ENCODE data around the gene LRRC37A3.
"Not testable (repeated sequence)": the region's sequence is repeated elsewhere in the genome, so short reads cannot be mapped to it uniquely, and the experiment has no call there.

LRRC37A3 gene

GRCh38 chr17:64926430-64926829 is 7.2 kb upstream of the LRRC37A3 start:
- DNase-seq (ENCODE audit: low read depth, low spot score), result not testable (repeated sequence)

GRCh38 chr17:64925244-64925643 is 6.0 kb upstream of the LRRC37A3 start:
- not testable (repeated sequence) for DNase-seq (ENCODE audit: low read depth, low spot score)

GRCh38 chr17:64923051-64923568 is 3.8 kb upstream of the LRRC37A3 start:
- not testable (repeated sequence) for DNase-seq (ENCODE audit: low read depth, low spot score)

GRCh38 chr17:64920419-64921172 is 1.3 kb upstream of the LRRC37A3 start:
- no peak for DNase-seq (ENCODE audit: low read depth, low spot score)

- DNase-seq (ENCODE audit: low read depth, low spot score), result no peak
These were observed 744 bp upstream of the LRRC37A3 start for GRCh38 chr17:64920026-64920418.

GRCh38 chr17:64918842-64919288 is 413 bp downstream of the LRRC37A3 start:
- not testable (repeated sequence) for DNase-seq (ENCODE audit: low read depth, low spot score)

GRCh38 chr17:64917540-64917939 is 1.7 kb downstream of the LRRC37A3 start:
- DNase-seq (ENCODE audit: low read depth, low spot score), result not testable (repeated sequence)

GRCh38 chr17:64915244-64915643 is 4.0 kb downstream of the LRRC37A3 start:
- not testable (repeated sequence) for DNase-seq (ENCODE audit: low read depth, low spot score)

- not testable (repeated sequence) for DNase-seq (ENCODE audit: low read depth, low spot score)
These were observed 9.1 kb downstream of the LRRC37A3 start for GRCh38 chr17:64910191-64910514.

- DNase-seq (ENCODE audit: low read depth, low spot score), result not testable (repeated sequence)
These were observed 9.6 kb downstream of the LRRC37A3 start for GRCh38 chr17:64909511-64910190.

GRCh38 chr17:64904069-64904468 is 15.2 kb downstream of the LRRC37A3 start:
- not testable (repeated sequence) for DNase-seq (ENCODE audit: low read depth, low spot score)

GRCh38 chr17:64897136-64897535 is 22.1 kb downstream of the LRRC37A3 start:
- not testable (repeated sequence) for DNase-seq (ENCODE audit: low read depth, low spot score)

- not testable (repeated sequence) for DNase-seq (ENCODE audit: low read depth, low spot score)
These were observed 45.1 kb downstream of the LRRC37A3 start for GRCh38 chr17:64874210-64874609.

- not testable (repeated sequence) for DNase-seq (ENCODE audit: low read depth, low spot score)
These were observed 71.5 kb downstream of the LRRC37A3 start for GRCh38 chr17:64847504-64848466.

- not testable (repeated sequence) for DNase-seq (ENCODE audit: low read depth, low spot score)
These were observed 72.4 kb downstream of the LRRC37A3 start for GRCh38 chr17:64846892-64847291.

- DNase-seq (ENCODE audit: low read depth, low spot score), result not testable (repeated sequence)
These were observed 75.4 kb downstream of the LRRC37A3 start for GRCh38 chr17:64843918-64844317.

GRCh38 chr17:64842900-64843299 is 76.4 kb downstream of the LRRC37A3 start:
- DNase-seq (ENCODE audit: low read depth, low spot score), result not testable (repeated sequence)

GRCh38 chr17:64840960-64841359 is 78.3 kb downstream of the LRRC37A3 start:
- DNase-seq (ENCODE audit: low read depth, low spot score), result not testable (repeated sequence)

- not testable (repeated sequence) for DNase-seq (ENCODE audit: low read depth, low spot score)
These were observed 80.8 kb downstream of the LRRC37A3 start for GRCh38 chr17:64838513-64838912.

- DNase-seq (ENCODE audit: low read depth, low spot score), result peak; percentile 33
These were observed 82.1 kb downstream of the LRRC37A3 start for GRCh38 chr17:64837018-64837761.

- DNase-seq (ENCODE audit: low read depth, low spot score), result not testable (repeated sequence)
These were observed 82.7 kb downstream of the LRRC37A3 start for GRCh38 chr17:64836623-64837017.

All from smooth muscle cell of the brain vasculature (primary cell).